ENCODE results near the gene ALX3.

Gene ALX3

GRCh38 chr1:110100335-110100734 lies 29.9 kb upstream of the ALX3 start:
- H2AFZ ChIP-seq (ENCODE audit: low read depth, low read length): no peak overlapping the region
- no peak overlapping the region for H3K4me3 ChIP-seq (ENCODE audit: low read length)
- H3K9me3 ChIP-seq (ENCODE audit: low read length): no peaks in the 10 kb centered on the region
- no peaks in the 10 kb centered on the region for H3K36me3 ChIP-seq (ENCODE audit: insufficient read depth, low read length)
- no peaks in the 10 kb centered on the region for H3K4me1 ChIP-seq (ENCODE audit: insufficient read depth, low read length)
- peaks cover 47% of the 10 kb centered on the region for H3K27me3 ChIP-seq (ENCODE audit: insufficient read depth, low read length)

- H3K4me1 ChIP-seq (ENCODE audit: insufficient read depth, low read length): no peaks in the 10 kb centered on the region
- H3K9me3 ChIP-seq (ENCODE audit: low read length): no peaks in the 10 kb centered on the region
- H3K27me3 ChIP-seq (ENCODE audit: insufficient read depth, low read length): peaks cover 42% of the 10 kb centered on the region
- no peak overlapping the region for H2AFZ ChIP-seq (ENCODE audit: low read depth, low read length)
- no peaks in the 10 kb centered on the region for H3K36me3 ChIP-seq (ENCODE audit: insufficient read depth, low read length)
- no peak overlapping the region for H3K4me3 ChIP-seq (ENCODE audit: low read length)
These were observed 28.0 kb upstream of the ALX3 start for GRCh38 chr1:110098222-110099026.

DNA sequence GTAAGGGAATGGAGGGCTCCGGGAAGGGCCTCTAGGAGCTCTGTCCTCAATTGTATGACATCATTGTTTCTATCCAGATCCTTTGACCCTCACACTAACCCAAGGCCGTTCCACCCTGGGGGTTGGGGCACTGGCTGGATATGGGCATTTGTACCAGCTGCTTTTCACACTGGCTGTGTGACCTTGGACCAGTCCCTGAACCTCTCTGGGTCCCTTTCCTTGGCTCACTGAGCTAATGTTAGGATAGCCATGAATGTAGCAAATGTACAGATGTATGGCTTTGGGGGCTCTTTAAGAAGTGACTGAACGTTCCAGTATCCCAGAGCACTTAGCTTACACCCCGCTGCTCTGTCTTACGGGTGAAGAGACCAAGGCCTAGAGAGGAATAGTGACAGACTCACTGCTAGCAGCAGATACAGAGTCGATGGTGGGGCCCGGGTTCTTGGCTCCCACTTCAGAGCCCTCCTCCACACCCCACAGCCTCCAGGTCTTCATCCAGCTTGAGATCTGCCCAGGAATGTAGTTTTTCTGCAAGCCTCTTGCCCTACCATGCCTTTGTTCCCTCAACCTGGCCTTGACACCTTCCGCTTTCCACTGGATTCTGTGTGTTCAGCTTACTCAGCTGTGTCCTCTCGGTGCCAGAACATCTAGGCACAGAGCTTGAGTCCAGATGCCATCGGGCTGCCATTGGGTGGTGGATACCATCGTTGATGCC lies 27.2 kb upstream of the ALX3 start:
- Histone ChIP-seq H3K4me3 (ENCODE audit: low read length) (no peak overlapping the region), H3K36me3 (ENCODE audit: insufficient read depth, low read length) (no peaks in the 10 kb centered on the region), H2AFZ (ENCODE audit: low read depth, low read length) (no peak overlapping the region), H3K27me3 (ENCODE audit: insufficient read depth, low read length) (peaks cover 44% of the 10 kb centered on the region), H3K4me1 (ENCODE audit: insufficient read depth, low read length) (no peaks in the 10 kb centered on the region), H3K9me3 (ENCODE audit: low read length) (no peaks in the 10 kb centered on the region)

DNA sequence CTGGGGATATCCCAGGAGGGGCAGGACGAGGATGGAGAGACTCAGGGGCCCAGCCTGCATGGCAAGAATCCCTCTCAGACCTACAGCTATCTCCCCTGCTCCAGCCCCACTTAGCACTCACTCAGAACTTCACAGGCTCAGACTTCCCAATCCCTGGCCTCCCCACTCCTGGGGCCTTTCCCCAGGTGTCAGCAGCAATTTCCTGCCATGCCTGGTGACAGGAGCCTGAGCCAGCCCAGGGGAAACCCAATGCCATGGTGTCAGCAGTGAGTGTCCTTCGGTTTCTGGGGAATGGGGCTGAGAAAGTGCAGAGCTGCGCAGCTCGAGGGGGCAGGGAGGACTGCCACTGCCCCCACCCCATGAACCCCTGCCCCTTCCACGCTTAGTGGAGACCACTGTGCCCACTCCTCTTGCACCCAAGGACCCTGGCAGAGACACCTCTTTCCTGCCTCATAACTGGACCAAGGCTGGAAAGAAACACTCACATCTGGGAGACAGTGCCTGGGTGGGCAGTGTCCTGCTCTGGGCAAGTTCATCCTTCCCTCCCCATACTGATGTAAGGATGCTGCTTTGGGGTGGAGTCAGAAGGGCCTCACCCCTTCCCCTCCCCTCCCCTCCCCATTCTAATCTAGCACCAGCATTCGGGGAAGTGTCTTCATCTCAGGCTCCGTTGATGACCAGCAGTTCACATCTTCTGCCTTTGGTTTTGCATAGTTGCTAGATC lies 24.6 kb upstream of the ALX3 start:
- Histone ChIP-seq H3K27me3 (ENCODE audit: insufficient read depth, low read length) (peaks cover 40% of the 10 kb centered on the region), H3K36me3 (ENCODE audit: insufficient read depth, low read length) (no peaks in the 10 kb centered on the region), H3K4me1 (ENCODE audit: insufficient read depth, low read length) (no peaks in the 10 kb centered on the region), H3K9me3 (ENCODE audit: low read length) (no peaks in the 10 kb centered on the region), H2AFZ (ENCODE audit: low read depth, low read length) (no peak overlapping the region), H3K4me3 (ENCODE audit: low read length) (no peak overlapping the region)

GRCh38 chr1:110092991-110093390 lies 22.5 kb upstream of the ALX3 start:
- no peaks in the 10 kb centered on the region for H3K9me3 ChIP-seq (ENCODE audit: low read length)
- H3K4me1 ChIP-seq (ENCODE audit: insufficient read depth, low read length): peaks cover 4% of the 10 kb centered on the region
- no peak overlapping the region for H2AFZ ChIP-seq (ENCODE audit: low read depth, low read length)
- no peaks in the 10 kb centered on the region for H3K36me3 ChIP-seq (ENCODE audit: insufficient read depth, low read length)
- H3K4me3 ChIP-seq (ENCODE audit: low read length): no peak overlapping the region
- H3K27me3 ChIP-seq (ENCODE audit: insufficient read depth, low read length): peaks cover 37% of the 10 kb centered on the region

- no peak overlapping the region for H3K4me3 ChIP-seq (ENCODE audit: low read length)
- H3K9me3 ChIP-seq (ENCODE audit: low read length): no peaks in the 10 kb centered on the region
- H3K27me3 ChIP-seq (ENCODE audit: insufficient read depth, low read length): peaks cover 46% of the 10 kb centered on the region
- peaks cover 4% of the 10 kb centered on the region for H3K4me1 ChIP-seq (ENCODE audit: insufficient read depth, low read length)
- no peak overlapping the region for H2AFZ ChIP-seq (ENCODE audit: low read depth, low read length)
- no peaks in the 10 kb centered on the region for H3K36me3 ChIP-seq (ENCODE audit: insufficient read depth, low read length)
These were observed 21.3 kb upstream of the ALX3 start for GRCh38 chr1:110091791-110092190.

DNA sequence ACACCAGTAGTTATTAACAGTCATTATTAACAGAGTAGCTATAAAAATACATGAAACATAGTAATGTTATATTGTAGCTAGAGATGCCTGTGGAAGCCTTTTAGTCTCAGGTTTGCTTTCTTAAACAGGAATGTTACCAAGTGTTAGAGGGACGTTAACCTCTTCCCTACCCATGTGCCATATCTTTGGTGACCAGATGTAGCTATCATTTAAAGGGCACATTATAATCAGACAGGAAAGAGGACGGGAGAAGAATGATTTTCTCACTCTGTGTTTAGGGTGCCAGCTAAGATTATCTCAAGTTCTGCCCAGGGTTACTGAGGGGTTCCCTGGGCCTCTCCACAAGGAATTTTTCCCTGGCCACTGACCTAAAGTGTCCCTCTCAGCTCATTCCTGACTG lies 20.9 kb upstream of the ALX3 start:
- H3K36me3 ChIP-seq (ENCODE audit: insufficient read depth, low read length): no peaks in the 10 kb centered on the region
- peaks cover 50% of the 10 kb centered on the region for H3K27me3 ChIP-seq (ENCODE audit: insufficient read depth, low read length)
- no peak overlapping the region for H2AFZ ChIP-seq (ENCODE audit: low read depth, low read length)
- H3K4me3 ChIP-seq (ENCODE audit: low read length): no peak overlapping the region
- H3K9me3 ChIP-seq (ENCODE audit: low read length): no peaks in the 10 kb centered on the region
- H3K4me1 ChIP-seq (ENCODE audit: insufficient read depth, low read length): peaks cover 4% of the 10 kb centered on the region

DNA sequence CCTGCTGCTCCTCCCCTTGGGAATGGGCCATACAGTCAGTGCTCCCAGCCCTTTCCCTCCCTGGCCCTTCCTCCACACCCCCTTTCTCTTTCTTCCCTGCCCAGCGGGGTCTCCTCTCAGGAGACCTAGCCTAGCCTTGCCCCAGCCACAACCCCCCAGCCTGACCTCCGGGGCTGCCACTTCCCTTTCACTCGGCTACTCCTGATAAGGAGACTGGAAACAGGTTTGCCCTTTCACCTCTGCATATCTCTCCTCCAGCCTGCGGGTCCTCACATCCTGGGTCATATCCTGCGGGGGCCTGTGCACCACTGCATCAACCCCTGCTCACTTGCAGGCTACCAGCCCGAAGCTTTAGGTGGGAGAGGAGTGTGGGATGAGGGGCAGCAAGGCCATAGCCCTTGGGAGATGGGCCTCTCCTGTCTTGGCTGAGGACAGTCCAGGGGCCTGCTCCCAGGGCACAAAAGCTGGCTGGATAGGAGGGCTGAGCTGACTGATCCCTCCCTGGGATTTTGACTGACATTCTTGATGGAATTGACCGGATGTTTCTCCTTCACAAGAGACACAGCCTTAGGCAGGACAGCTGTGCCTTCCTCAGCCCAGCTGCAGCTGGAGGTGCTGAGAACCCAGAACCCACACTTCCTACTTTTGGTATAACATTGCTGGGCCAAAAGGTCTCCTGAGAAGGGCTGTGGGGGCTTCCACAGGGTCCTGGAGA lies 19.2 kb upstream of the ALX3 start:
- Histone ChIP-seq H3K9me3 (ENCODE audit: low read length) (no peaks in the 10 kb centered on the region), H3K4me1 (ENCODE audit: insufficient read depth, low read length) (peaks cover 5% of the 10 kb centered on the region), H3K27me3 (ENCODE audit: insufficient read depth, low read length) (peaks cover 62% of the 10 kb centered on the region)

GRCh38 chr1:110088739-110089316 lies 18.4 kb upstream of the ALX3 start:
- peaks cover 67% of the 10 kb centered on the region for H3K27me3 ChIP-seq (ENCODE audit: insufficient read depth, low read length)
- no peak overlapping the region for H2AFZ ChIP-seq (ENCODE audit: low read depth, low read length)
- peaks cover 6% of the 10 kb centered on the region for H3K4me1 ChIP-seq (ENCODE audit: insufficient read depth, low read length)
- H3K4me3 ChIP-seq (ENCODE audit: low read length): no peak overlapping the region
- H3K36me3 ChIP-seq (ENCODE audit: insufficient read depth, low read length): no peaks in the 10 kb centered on the region
- H3K9me3 ChIP-seq (ENCODE audit: low read length): no peaks in the 10 kb centered on the region

More for the DNA sequence above, 19.2 kb upstream of the ALX3 start:
- no peak overlapping the region for H3K4me3 ChIP-seq (ENCODE audit: low read length)
- no peak overlapping the region for H2AFZ ChIP-seq (ENCODE audit: low read depth, low read length)
- H3K36me3 ChIP-seq (ENCODE audit: insufficient read depth, low read length): no peaks in the 10 kb centered on the region

GRCh38 chr1:110087812-110088738 lies 17.6 kb upstream of the ALX3 start:
- Histone ChIP-seq H3K36me3 (ENCODE audit: insufficient read depth, low read length) (no peaks in the 10 kb centered on the region), H3K27me3 (ENCODE audit: insufficient read depth, low read length) (peaks cover 72% of the 10 kb centered on the region), H2AFZ (ENCODE audit: low read depth, low read length) (no peak overlapping the region), H3K9me3 (ENCODE audit: low read length) (no peaks in the 10 kb centered on the region), H3K4me1 (ENCODE audit: insufficient read depth, low read length) (peaks cover 6% of the 10 kb centered on the region), H3K4me3 (ENCODE audit: low read length) (no peak overlapping the region)

GRCh38 chr1:110086961-110087360 lies 16.5 kb upstream of the ALX3 start:
- Histone ChIP-seq H2AFZ (ENCODE audit: low read depth, low read length) (no peak overlapping the region), H3K4me1 (ENCODE audit: insufficient read depth, low read length) (peaks cover 6% of the 10 kb centered on the region), H3K4me3 (ENCODE audit: low read length) (no peak overlapping the region), H3K36me3 (ENCODE audit: insufficient read depth, low read length) (no peaks in the 10 kb centered on the region), H3K27me3 (ENCODE audit: insufficient read depth, low read length) (peaks cover 73% of the 10 kb centered on the region), H3K9me3 (ENCODE audit: low read length) (peaks cover 3% of the 10 kb centered on the region)

DNA sequence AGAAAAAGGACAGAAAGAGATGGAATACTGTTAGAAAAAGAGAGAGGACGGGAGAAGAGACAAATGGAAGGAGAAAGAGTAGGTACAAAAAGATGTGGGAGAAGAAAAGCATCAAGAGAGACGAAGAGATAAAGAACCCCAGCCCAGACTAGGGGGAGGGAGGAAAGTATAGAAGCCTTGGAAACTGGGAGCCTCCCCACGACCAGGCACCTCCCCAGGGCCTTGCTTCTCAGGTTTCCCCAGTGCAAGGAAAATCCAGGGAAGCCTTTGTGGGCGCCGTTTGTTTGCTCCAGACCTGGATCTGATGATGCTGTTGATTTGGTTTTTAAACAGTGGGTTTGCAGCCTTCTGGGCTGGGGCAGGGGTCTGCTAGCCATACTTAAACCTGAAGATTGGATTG lies 15.2 kb upstream of the ALX3 start:
- Histone ChIP-seq H3K27me3 (ENCODE audit: insufficient read depth, low read length) (peaks cover 76% of the 10 kb centered on the region), H2AFZ (ENCODE audit: low read depth, low read length) (no peak overlapping the region), H3K4me3 (ENCODE audit: low read length) (no peak overlapping the region), H3K4me1 (ENCODE audit: insufficient read depth, low read length) (peaks cover 6% of the 10 kb centered on the region), H3K36me3 (ENCODE audit: insufficient read depth, low read length) (no peaks in the 10 kb centered on the region), H3K9me3 (ENCODE audit: low read length) (peaks cover 3% of the 10 kb centered on the region)
